ENCODE data around the gene ADAMTSL2.

The ADAMTSL2 gene

DNA sequence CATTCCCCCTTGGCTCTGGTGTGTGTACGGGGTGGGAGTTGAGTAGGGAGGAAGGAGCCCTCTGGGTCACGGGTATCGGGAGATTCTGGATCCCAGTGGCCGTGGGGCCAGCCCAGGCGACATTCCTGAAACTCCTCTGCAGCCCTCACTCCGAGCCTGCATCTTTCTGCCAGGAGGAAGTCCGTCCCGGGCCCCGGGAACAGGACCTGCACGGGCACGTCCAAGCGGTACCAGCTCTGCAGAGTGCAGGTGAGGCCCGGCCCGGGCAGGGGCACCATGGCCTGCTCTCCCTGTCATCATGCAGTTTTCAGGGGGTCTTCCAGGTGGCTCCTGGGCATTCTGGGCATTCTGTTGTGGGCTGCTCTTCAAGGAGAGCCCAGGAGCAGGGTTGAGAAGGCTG, 3.7 kb downstream of the ADAMTSL2 start:
- no peak for DNase-seq (ENCODE audit: low spot score)
- in situ Hi-C loops (cut with MboI; ENCODE audit: low pct_unique_long_range_greater_than_20kb, low sequenced_read_pairs, unreplicated experiment) = loop anchor here (25.0 kb wide), 2 partner anchors 199 to 474 kb away; partner anchors contain the start of gene SARDH
- TF ChIP-seq CTCF (IDR thresholded peaks at IDR 0.05; ENCODE audit: extremely low read depth, insufficient read depth, missing control alignments) = no peak

DNA sequence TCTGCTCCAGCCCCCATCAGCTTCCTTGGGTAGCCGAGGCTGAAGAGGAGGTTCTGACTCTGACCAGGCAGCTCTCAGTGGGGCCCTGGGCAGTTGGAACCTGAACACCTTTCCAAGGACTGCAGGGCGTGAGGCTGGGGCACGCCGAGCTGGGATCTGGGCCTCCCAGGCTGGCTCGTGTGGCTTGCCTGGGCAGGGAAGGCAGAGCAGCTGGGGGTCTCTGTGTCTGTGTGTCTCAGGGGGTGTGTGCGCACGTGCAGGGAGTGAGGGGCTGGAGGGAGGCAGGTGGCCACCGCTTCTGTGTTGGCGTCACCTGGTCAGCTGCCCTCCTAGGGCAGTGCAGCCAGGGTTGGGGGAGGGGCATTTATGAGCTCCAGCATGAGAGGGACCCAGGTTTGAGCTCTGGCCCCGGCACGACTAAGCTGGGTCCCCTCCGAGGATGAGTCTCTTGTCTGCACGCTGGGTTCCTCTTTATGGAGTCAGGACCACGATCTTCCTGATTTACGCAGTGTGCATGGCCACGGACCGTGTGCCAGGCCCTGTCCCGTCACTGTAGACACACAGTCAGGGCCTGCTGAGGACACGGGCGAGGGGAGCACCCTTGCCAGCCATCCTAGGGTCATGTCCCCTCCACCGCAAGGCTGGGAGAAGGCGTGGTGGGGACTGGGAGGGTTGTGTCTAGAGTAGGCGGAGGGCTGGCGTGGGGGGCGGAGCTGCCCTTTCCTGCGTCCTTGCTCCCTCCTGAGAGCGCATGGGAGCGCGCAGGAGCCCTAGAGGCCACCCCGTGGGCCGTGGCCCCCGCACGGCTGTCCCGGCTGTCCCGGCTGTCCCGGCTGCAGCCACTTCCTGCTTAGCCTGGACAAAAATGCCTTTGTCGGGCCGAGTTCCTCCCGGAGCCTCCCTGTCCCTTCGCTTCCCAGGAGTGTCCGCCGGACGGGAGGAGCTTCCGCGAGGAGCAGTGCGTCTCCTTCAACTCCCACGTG, 4.6 kb downstream of the ADAMTSL2 start:
- peak; percentile 49 for DNase-seq (ENCODE audit: low spot score)
- in situ Hi-C loops (cut with MboI; ENCODE audit: low pct_unique_long_range_greater_than_20kb, low sequenced_read_pairs, unreplicated experiment) = loop anchor here (25.0 kb wide), 2 partner anchors 198 to 473 kb away; partner anchors contain the start of gene SARDH
- TF ChIP-seq CTCF (IDR thresholded peaks at IDR 0.05; ENCODE audit: extremely low read depth, insufficient read depth, missing control alignments) = no peak

DNA sequence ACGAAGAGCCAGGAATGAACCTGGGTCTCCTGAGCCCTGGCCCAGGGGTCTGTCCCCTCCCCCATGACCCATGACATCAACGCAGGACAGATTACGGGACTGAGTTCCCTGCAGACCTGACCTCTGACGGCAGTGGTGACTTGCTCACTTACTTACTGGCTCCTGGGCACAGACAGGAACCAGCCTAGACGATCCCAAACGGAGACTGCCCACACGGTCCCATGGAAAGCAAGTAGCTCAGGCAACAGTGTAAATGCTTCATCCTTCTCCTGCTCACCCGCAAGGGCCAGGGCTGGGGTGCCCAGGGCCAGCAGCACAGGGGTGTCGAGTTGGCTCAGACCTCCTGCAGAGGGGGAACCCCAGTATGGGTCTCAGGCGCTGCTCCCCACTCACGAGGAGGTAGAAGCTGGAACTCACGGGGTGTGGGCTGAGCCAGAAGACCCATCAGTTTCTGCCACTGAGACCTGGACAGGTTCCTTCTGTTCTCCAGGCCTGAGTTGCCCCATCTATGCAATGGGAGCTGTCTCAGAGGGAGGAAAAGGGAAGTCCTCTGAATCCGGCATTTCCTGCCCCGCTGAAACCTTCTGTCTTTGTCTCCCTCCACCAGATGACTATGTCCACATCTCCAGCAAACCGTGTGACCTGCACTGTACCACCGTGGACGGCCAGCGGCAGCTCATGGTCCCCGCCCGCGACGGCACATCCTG, 5.6 kb downstream of the ADAMTSL2 start:
- no peak for TF ChIP-seq CTCF (IDR thresholded peaks at IDR 0.05; ENCODE audit: extremely low read depth, insufficient read depth, missing control alignments)
- peak; percentile 40 for DNase-seq (ENCODE audit: low spot score)
- in situ Hi-C loops (cut with MboI; ENCODE audit: low pct_unique_long_range_greater_than_20kb, low sequenced_read_pairs, unreplicated experiment) = loop anchor here (25.0 kb wide), 2 partner anchors 197 to 472 kb away; partner anchors contain the start of gene SARDH

DNA sequence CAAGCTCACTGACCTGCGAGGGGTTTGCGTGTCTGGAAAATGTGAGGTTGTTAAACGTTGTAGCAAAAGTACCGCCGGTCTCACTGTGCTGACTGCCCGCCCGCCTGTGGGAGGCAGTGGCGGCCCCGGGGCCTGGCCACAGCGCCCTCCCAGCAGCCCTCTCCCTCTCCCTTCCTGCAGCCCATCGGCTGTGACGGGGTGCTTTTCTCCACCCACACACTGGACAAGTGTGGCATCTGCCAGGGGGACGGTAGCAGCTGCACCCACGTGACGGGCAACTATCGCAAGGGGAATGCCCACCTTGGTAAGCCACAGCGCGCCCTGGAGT, 6.2 kb downstream of the ADAMTSL2 start:
- peak; percentile 49 for TF ChIP-seq CTCF (IDR thresholded peaks at IDR 0.05; ENCODE audit: extremely low read depth, insufficient read depth, missing control alignments)
- peak; percentile 68 for DNase-seq (ENCODE audit: low spot score)
- in situ Hi-C loops (cut with MboI; ENCODE audit: low pct_unique_long_range_greater_than_20kb, low sequenced_read_pairs, unreplicated experiment) = loop anchor here (25.0 kb wide), 2 partner anchors 197 to 472 kb away; partner anchors contain the start of gene SARDH

- no peak for DNase-seq (ENCODE audit: low spot score)
- no peak for TF ChIP-seq CTCF (IDR thresholded peaks at IDR 0.05; ENCODE audit: extremely low read depth, insufficient read depth, missing control alignments)
- in situ Hi-C loops (cut with MboI; ENCODE audit: low pct_unique_long_range_greater_than_20kb, low sequenced_read_pairs, unreplicated experiment) = loop anchor here (25.0 kb wide), 2 partner anchors 195 to 470 kb away; partner anchors contain the start of gene SARDH
Observed at GRCh38 chr9:133542002-133542401, 7.5 kb downstream of the ADAMTSL2 start.

DNA sequence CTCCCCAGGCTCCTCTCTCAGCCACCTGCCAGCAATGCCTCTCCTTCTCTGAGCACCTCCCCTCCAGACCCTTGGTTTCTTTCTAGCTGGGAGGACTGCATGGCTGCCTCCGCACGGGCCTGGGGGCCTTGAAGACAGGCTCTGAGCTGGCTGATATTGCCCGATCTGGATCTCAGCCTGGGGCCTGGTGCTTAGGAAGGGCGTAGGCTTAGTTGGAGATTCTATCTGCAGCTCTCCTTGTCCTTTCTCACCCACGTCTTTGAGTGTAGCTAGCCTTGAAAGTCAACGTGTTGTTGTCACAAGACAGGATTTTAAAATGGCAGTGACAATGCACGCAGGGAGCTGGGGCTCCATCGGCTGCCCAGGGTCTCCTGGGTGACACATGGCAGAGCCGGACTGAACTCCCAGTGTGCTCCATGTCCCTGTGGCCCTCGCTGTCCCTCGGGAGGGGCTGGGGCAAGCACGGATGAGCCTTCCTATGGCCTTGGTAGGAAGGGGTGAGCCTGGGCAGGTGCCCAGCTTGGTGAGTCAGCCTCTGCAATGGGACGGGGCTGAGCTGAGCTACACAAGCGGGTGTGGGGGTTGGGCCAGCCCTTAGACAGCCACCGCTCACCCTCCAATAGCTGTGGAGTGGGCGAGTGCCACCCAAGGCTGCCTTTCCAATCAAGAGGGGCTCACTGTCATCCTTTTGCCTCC, 9.4 kb downstream of the ADAMTSL2 start:
- TF ChIP-seq CTCF (IDR thresholded peaks at IDR 0.05; ENCODE audit: extremely low read depth, insufficient read depth, missing control alignments) = no peak
- in situ Hi-C loops (cut with MboI; ENCODE audit: low pct_unique_long_range_greater_than_20kb, low sequenced_read_pairs, unreplicated experiment) = loop anchor here (25.0 kb wide), 2 partner anchors 193 to 468 kb away; partner anchors contain the start of gene SARDH
- no peak for DNase-seq (ENCODE audit: low spot score)
